IMR-90 (cell line): ENCODE data around the gene MSH3. TPM values are rescaled to one million over a fixed set of nuclear protein-coding genes. Genes with fewer than 3 reads are reported as not detected.

ENCODE experiments used
- ATAC-seq: fragments of 200-7000 bp; cut with Tn5 transposase; 2 replicates; pipeline ENCODE4 v1.9.1; 2020; ENCODE audit warnings: low read depth, mild to moderate bottlenecking, moderate library complexity
- BruUV-seq: library from RNA; stranded (reverse); fragments of 400-500 nt; replicated peaks from 2 replicates; lab custom pipeline; 2021; lab: Mats Ljungman, UMichigan
- CTCF ChIA-PET: fragments of 300-600 bp; formaldehyde crosslinking; extraction: SDS; loops from one replicate; lab custom pipeline; 2021; ENCODE audit warnings: antibody characterized with exemption; lab: Yijun Ruan, JAX
- POLR2A ChIA-PET: fragments of 300-600 bp; sonication (Branson Sonifier 250); formaldehyde crosslinking; loops from one replicate; lab custom pipeline; 2022; ENCODE audit warnings: antibody characterized with exemption; ENCODE audit not compliant: unreplicated experiment; lab: Charles Lee
- DNase-seq: peaks from one replicate; pipeline ENCODE4 v3.0.0; 2013
- H2AFZ ChIP-seq: replicated peaks from 2 replicates; pipeline ENCODE3; 2013; ENCODE audit warnings: low read length, mild to moderate bottlenecking; ENCODE audit not compliant: poor library complexity
- H2AK5ac ChIP-seq: 2 replicates; pipeline ENCODE4 v1.6.1; 2013; ENCODE audit warnings: low read depth, low read length, inconsistent platforms
- H2AK9ac ChIP-seq: replicated peaks from 2 replicates; pipeline ENCODE3; 2013; ENCODE audit warnings: mild to moderate bottlenecking, low read depth, low read length, moderate library complexity; ENCODE audit not compliant: poor library complexity
- H2BK120ac ChIP-seq: 2 replicates; pipeline ENCODE4 v1.6.1; 2013; ENCODE audit warnings: low read depth, low read length, inconsistent platforms
- H2BK15ac ChIP-seq: 3 replicates; pipeline ENCODE4 v1.6.1; 2013; ENCODE audit warnings: low read depth, low read length, inconsistent platforms
- H2BK20ac ChIP-seq: 2 replicates; pipeline ENCODE4 v1.6.1; 2013; ENCODE audit warnings: low read depth, mild to moderate bottlenecking, inconsistent platforms, low read length, moderate library complexity
- H2BK5ac ChIP-seq: 2 replicates; pipeline ENCODE4 v1.6.1; 2013; ENCODE audit warnings: mild to moderate bottlenecking, low read depth, low read length, inconsistent platforms; ENCODE audit not compliant: poor library complexity, severe bottlenecking
- H3K14ac ChIP-seq: replicated peaks from 2 replicates; pipeline ENCODE4 v1.6.1; 2013; ENCODE audit warnings: low read depth, low read length, inconsistent platforms
- H3K18ac ChIP-seq: 2 replicates; pipeline ENCODE4 v1.6.1; 2013; ENCODE audit warnings: low read depth, low read length, control low read depth
- H3K23ac ChIP-seq: 2 replicates; pipeline ENCODE4 v1.6.1; 2013; ENCODE audit warnings: low read depth, low read length, inconsistent platforms
- H3K27ac ChIP-seq: 2 replicates; pipeline ENCODE4 v1.5.1; 2013; ENCODE audit warnings: mild to moderate bottlenecking, control low read depth, low read length; ENCODE audit not compliant: insufficient read depth
- H3K27me3 ChIP-seq: 2 replicates; pipeline ENCODE4 v1.6.1; 2013; ENCODE audit warnings: low read length; ENCODE audit not compliant: control insufficient read depth, insufficient read depth
- H3K36me3 ChIP-seq: 2 replicates; pipeline ENCODE4 v1.6.1; 2013; ENCODE audit warnings: low read length, mixed read lengths; ENCODE audit not compliant: control insufficient read depth, insufficient read depth
- H3K4ac ChIP-seq: 2 replicates; pipeline ENCODE4 v1.6.1; 2013; ENCODE audit warnings: low read depth, low read length, inconsistent platforms
- H3K4me1 ChIP-seq: 2 replicates; pipeline ENCODE4 v1.6.1; 2013; ENCODE audit warnings: low read length, mixed read lengths; ENCODE audit not compliant: control insufficient read depth, insufficient read depth
- H3K4me2 ChIP-seq: 2 replicates; pipeline ENCODE4 v1.6.1; 2013; ENCODE audit warnings: low read depth, mild to moderate bottlenecking, control low read depth, low read length, moderate library complexity
- H3K4me3 ChIP-seq: 2 replicates; pipeline ENCODE4 v1.5.1; 2013; ENCODE audit warnings: low read depth, mild to moderate bottlenecking, control low read depth, low read length, moderate library complexity; ENCODE audit not compliant: insufficient read depth
- H3K56ac ChIP-seq: 2 replicates; pipeline ENCODE4 v1.6.1; 2013; ENCODE audit warnings: low read length, inconsistent platforms; ENCODE audit not compliant: insufficient read depth; ENCODE audit errors: extremely low read depth
- H3K79me1 ChIP-seq, 2 experiments: 2 replicates each; pipeline ENCODE4 v1.6.1; 2013; ENCODE audit warnings: low read length in 2 of 2, inconsistent platforms in 1 of 2, low read depth in 1 of 2
- H3K9ac ChIP-seq: 2 replicates; pipeline ENCODE4 v1.6.1; 2013; ENCODE audit warnings: low read depth, low read length, control low read depth
- H3K9me1 ChIP-seq: 2 replicates; pipeline ENCODE4 v1.6.1; 2013; ENCODE audit warnings: low read length, inconsistent platforms; ENCODE audit not compliant: insufficient read depth
- H3K9me3 ChIP-seq: 2 replicates; pipeline ENCODE4 v1.6.1; 2013; ENCODE audit warnings: low read length; ENCODE audit not compliant: control insufficient read depth, insufficient read depth
- H4K20me1 ChIP-seq: 2 replicates; pipeline ENCODE4 v1.6.1; 2013; ENCODE audit warnings: low read length, inconsistent platforms; ENCODE audit not compliant: insufficient read depth
- H4K5ac ChIP-seq: 2 replicates; pipeline ENCODE4 v1.6.1; 2013; ENCODE audit warnings: mild to moderate bottlenecking, low read depth, low read length, control low read depth
- H4K8ac ChIP-seq, 2 experiments: 2 replicates each; pipeline ENCODE4 v1.6.1; 2013; ENCODE audit warnings: low read depth in 2 of 2, low read length in 2 of 2, control low read depth in 1 of 2, inconsistent platforms in 1 of 2
- H4K91ac ChIP-seq: 2 replicates; pipeline ENCODE4 v1.6.1; 2013; ENCODE audit warnings: low read depth, low read length, inconsistent platforms; ENCODE audit not compliant: insufficient read depth
- BHLHE40 ChIP-seq: fragments of 150-350 bp; IDR thresholded peaks from 2 replicates; pipeline ENCODE4 v1.6.1; 2016; ENCODE audit warnings: mild to moderate bottlenecking, low read depth, low read length
- CEBPB ChIP-seq: IDR thresholded peaks from 2 replicates; pipeline ENCODE4 v1.6.1; 2012; ENCODE audit warnings: low read depth, low read length, improper control_type of control experiment
- CHD1 ChIP-seq: IDR thresholded peaks from 2 replicates; pipeline ENCODE4 v1.6.1; 2012; ENCODE audit warnings: low read depth, low read length, improper control_type of control experiment
- FOS ChIP-seq: fragments of 150-350 bp; IDR thresholded peaks from 2 replicates; pipeline ENCODE4 v1.6.1; 2016; ENCODE audit warnings: low read depth, low read length
- MAFK ChIP-seq: IDR thresholded peaks from 2 replicates; pipeline ENCODE4 v1.6.1; 2012; ENCODE audit warnings: low read depth, low read length, improper control_type of control experiment
- MAZ ChIP-seq: IDR thresholded peaks from 2 replicates; pipeline ENCODE4 v1.6.1; 2012; ENCODE audit warnings: low read depth, mild to moderate bottlenecking, low read length, improper control_type of control experiment, moderate library complexity, borderline replicate concordance
- MXI1 ChIP-seq: IDR thresholded peaks from 2 replicates; pipeline ENCODE4 v1.6.1; 2012; ENCODE audit warnings: low read depth, mild to moderate bottlenecking, low read length, moderate library complexity, borderline replicate concordance
- NFE2L2 ChIP-seq: fragments of 150-350 bp; IDR thresholded peaks from 2 replicates; pipeline ENCODE4 v1.6.1; 2016; ENCODE audit warnings: low read depth, mild to moderate bottlenecking, low read length
- POLR2A ChIP-seq: IDR thresholded peaks from 2 replicates; pipeline ENCODE4 v1.6.1; 2012; ENCODE audit warnings: mild to moderate bottlenecking, low read depth, low read length
- RCOR1 ChIP-seq: IDR thresholded peaks from 2 replicates; pipeline ENCODE4 v1.6.1; 2012; ENCODE audit warnings: mild to moderate bottlenecking, low read length, improper control_type of control experiment; ENCODE audit not compliant: insufficient replicate concordance
- RFX5 ChIP-seq: IDR thresholded peaks from 2 replicates; pipeline ENCODE4 v1.8.0; 2012; ENCODE audit warnings: low read depth, mild to moderate bottlenecking, low read length, moderate library complexity
- SMC3 ChIP-seq: fragments of 150-350 bp; IDR thresholded peaks from 2 replicates; pipeline ENCODE4 v1.6.1; 2016; ENCODE audit warnings: low read depth, mild to moderate bottlenecking, antibody characterized with exemption, low read length, moderate library complexity
- WGBS, 2 experiments: methylation state at CpG; one replicate each; pipeline versions ENCODE4 v1.1.5 to v1.1.7; 2013; ENCODE audit warnings: missing lambda C conversion rate in 2 of 2; ENCODE audit not compliant: insufficient read length in 1 of 2; ENCODE audit errors: extremely low coverage in 2 of 2; 5-methylcytosine and 5-hydroxymethylcytosine counted together
- dilution Hi-C: fragments of 300-500 bp; cut with HindIII; formaldehyde crosslinking; loops from one replicate; pipeline ENCODE4 v1.14.3; 2018; ENCODE audit warnings: low sequenced_read_pairs; ENCODE audit not compliant: unreplicated experiment
- in situ Hi-C: fragments of 300-500 bp; cut with MboI; formaldehyde crosslinking; loops from 3 replicates; pipeline ENCODE4 v1.14.3; 2019; ENCODE audit warnings: low sequenced_read_pairs, inconsistent platforms, mixed read lengths
- intact Hi-C: fragments of 100-400 bp; cut with micrococcal nuclease; formaldehyde crosslinking; loops from 2 replicates; pipeline ENCODE4 v1.10.0; 2022
- polyA plus RNA-seq, 3 experiments: library from polyadenylated mRNA; depleted of rRNA; stranded (reverse); fragments of >200 nt; gene quantifications; 2 replicates each; pipeline ENCODE4 v1.2.3, GENCODE V29; 2012; ENCODE audit warnings: low replicate concordance in 1 of 3
- total RNA-seq: library from RNA; depleted of rRNA; stranded (reverse); fragments of >200 nt; gene quantifications from 2 replicates; pipeline ENCODE4 v1.2.3, GENCODE V29; 2012
- TF ChIP-seq, protein P1 (sequence below): fragments of 150-350 bp; IDR thresholded peaks from 2 replicates; pipeline ENCODE4 v1.6.1; 2016; ENCODE audit warnings: low read depth, mild to moderate bottlenecking, low read length, moderate library complexity, borderline replicate concordance
- TF ChIP-seq, protein P2 (sequence below): conservative IDR thresholded peaks from 2 replicates; pipeline ENCODE4 v1.5.1; 2012; ENCODE audit warnings: mild to moderate bottlenecking, low read depth, low read length, improper control_type of control experiment
- TF ChIP-seq, protein P3 (sequence below): fragments of 150-350 bp; IDR thresholded peaks from 2 replicates; pipeline ENCODE4 v1.6.1; 2017; ENCODE audit warnings: mild to moderate bottlenecking, antibody characterized with exemption, low read length, low read depth

Gene MSH3
- total and polyA plus RNA-seq, 2 of the 4 experiments (the other 2 are of a cell fraction): 4.6 to 13.3 TPM

DNA sequence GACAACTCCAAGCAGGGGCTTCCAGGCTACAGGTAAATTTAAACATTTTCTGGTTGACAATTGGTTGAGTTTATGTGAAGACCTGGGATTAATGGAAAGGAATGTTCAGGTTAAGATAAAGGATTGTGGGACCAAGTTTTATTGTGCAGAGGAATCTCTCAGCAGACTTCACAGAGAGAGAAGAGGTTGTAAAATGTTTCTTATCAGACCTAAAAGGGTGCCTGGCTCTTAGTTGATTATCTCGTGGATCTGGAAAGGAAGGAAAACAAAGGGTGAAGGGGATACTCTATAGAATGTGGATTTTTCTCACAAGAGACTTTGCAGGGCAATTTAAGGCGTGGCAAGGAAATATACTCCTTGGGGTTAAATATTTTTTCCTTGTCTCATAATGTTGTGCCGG, 209.3 kb downstream of the MSH3 start:
- H2BK20ac ChIP-seq: no peak overlapping the region
- WGBS, 2 experiments: no CpG with 5 or more reads among the region's 3 CpGs
- no peaks in the 10 kb centered on the region for H3K9me3 ChIP-seq
- H3K14ac ChIP-seq: no peak overlapping the region
- peaks cover 0 to 3% of the 10 kb centered on the region in 2 experiments; a peak in 1 of 4 replicates for H3K79me1 ChIP-seq
- no peak overlapping the region for H3K23ac ChIP-seq
- no peak overlapping the region for H2AFZ ChIP-seq
- no peak overlapping the region for H3K27ac ChIP-seq
- no peak overlapping the region for H4K91ac ChIP-seq
- H2BK120ac ChIP-seq: no peak overlapping the region
- TF ChIP-seq CHD1 (no peak), CEBPB (no peak), POLR2A (no peak), MAZ (no peak), NFE2L2 (no peak), SMC3 (no peak), FOS (no peak), MXI1 (no peak), MAFK (no peak), BHLHE40 (no peak), RCOR1 (no peak), RFX5 (no peak)
- TF ChIP-seq, protein P1, sequence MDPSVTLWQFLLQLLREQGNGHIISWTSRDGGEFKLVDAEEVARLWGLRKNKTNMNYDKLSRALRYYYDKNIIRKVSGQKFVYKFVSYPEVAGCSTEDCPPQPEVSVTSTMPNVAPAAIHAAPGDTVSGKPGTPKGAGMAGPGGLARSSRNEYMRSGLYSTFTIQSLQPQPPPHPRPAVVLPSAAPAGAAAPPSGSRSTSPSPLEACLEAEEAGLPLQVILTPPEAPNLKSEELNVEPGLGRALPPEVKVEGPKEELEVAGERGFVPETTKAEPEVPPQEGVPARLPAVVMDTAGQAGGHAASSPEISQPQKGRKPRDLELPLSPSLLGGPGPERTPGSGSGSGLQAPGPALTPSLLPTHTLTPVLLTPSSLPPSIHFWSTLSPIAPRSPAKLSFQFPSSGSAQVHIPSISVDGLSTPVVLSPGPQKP: no peak
- TF ChIP-seq, protein P2, sequence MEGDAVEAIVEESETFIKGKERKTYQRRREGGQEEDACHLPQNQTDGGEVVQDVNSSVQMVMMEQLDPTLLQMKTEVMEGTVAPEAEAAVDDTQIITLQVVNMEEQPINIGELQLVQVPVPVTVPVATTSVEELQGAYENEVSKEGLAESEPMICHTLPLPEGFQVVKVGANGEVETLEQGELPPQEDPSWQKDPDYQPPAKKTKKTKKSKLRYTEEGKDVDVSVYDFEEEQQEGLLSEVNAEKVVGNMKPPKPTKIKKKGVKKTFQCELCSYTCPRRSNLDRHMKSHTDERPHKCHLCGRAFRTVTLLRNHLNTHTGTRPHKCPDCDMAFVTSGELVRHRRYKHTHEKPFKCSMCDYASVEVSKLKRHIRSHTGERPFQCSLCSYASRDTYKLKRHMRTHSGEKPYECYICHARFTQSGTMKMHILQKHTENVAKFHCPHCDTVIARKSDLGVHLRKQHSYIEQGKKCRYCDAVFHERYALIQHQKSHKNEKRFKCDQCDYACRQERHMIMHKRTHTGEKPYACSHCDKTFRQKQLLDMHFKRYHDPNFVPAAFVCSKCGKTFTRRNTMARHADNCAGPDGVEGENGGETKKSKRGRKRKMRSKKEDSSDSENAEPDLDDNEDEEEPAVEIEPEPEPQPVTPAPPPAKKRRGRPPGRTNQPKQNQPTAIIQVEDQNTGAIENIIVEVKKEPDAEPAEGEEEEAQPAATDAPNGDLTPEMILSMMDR: no peak
- TF ChIP-seq, protein P3, sequence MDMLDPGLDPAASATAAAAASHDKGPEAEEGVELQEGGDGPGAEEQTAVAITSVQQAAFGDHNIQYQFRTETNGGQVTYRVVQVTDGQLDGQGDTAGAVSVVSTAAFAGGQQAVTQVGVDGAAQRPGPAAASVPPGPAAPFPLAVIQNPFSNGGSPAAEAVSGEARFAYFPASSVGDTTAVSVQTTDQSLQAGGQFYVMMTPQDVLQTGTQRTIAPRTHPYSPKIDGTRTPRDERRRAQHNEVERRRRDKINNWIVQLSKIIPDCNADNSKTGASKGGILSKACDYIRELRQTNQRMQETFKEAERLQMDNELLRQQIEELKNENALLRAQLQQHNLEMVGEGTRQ: no peak
- no peak overlapping the region for H3K4me2 ChIP-seq
- ATAC-seq (no peak), DNase-seq (no peak)
- H3K4me1 ChIP-seq: peaks cover 3% of the 10 kb centered on the region; the same call in 1 of the 2 replicates
- no peak overlapping the region for H2BK5ac ChIP-seq
- dilution Hi-C loops (no loop called here), intact Hi-C loops (no loop called here), in situ Hi-C loops (no loop called here)
- H3K9me1 ChIP-seq: peaks cover 2% of the 10 kb centered on the region; the same call in 1 of the 2 replicates
- H2AK9ac ChIP-seq: no peak overlapping the region
- H4K5ac ChIP-seq: no peak overlapping the region
- H3K4ac ChIP-seq: no peak overlapping the region
- POLR2A ChIA-PET: no interaction called here
- no peak overlapping the region for H3K56ac ChIP-seq
- CTCF ChIA-PET: no interaction called here
- H4K8ac ChIP-seq: no peak overlapping the region
- no peaks in the 10 kb centered on the region for H4K20me1 ChIP-seq
- no peak overlapping the region for H2BK15ac ChIP-seq
- H3K36me3 ChIP-seq: no peaks in the 10 kb centered on the region
- H3K18ac ChIP-seq: no peak overlapping the region
- H3K4me3 ChIP-seq: no peak overlapping the region
- BruUV-seq: no TSS peak
- H3K9ac ChIP-seq: no peak overlapping the region
- H3K27me3 ChIP-seq: no peaks in the 10 kb centered on the region
- no peak overlapping the region for H2AK5ac ChIP-seq
